Neutrophil (primary cell): ENCODE results near the gene CDC42BPG.
"Not testable (repeated sequence)": the region's sequence is repeated elsewhere in the genome, so short reads cannot be mapped to it uniquely, and the experiment has no call there.

Experiments used
- H3K27ac ChIP-seq: fragments of 200-600 bp; sonication (generic); 2 replicates; pipeline ENCODE4 v1.5.1; 2016; ENCODE audit warnings: mild to moderate bottlenecking, moderate library complexity
- H3K27me3 ChIP-seq: fragments of 200-600 bp; sonication (generic); 2 replicates; pipeline ENCODE4 v1.6.0; 2016; ENCODE audit warnings: mild to moderate bottlenecking
- H3K36me3 ChIP-seq: fragments of 200-600 bp; sonication (generic); 2 replicates; pipeline ENCODE4 v1.5.1; 2017
- H3K4me1 ChIP-seq, 2 experiments: fragments of 200-600 bp in 1 of 2; sonication (generic) in 1 of 2; 1 replicate in 1 of 2; 2 replicates in 1 of 2; pipeline versions ENCODE4 v1.5.1 to v1.6.1; 2013 to 2016; ENCODE audit warnings: low read depth in 1 of 2, low read length in 1 of 2, mild to moderate bottlenecking in 1 of 2, moderate library complexity in 1 of 2; ENCODE audit not compliant: control insufficient read depth in 1 of 2, insufficient read depth in 1 of 2
- H3K4me3 ChIP-seq, 2 experiments: fragments of 200-600 bp in 1 of 2; sonication (generic) in 1 of 2; 1 replicate in 1 of 2; 2 replicates in 1 of 2; pipeline ENCODE4 v1.5.1; 2013 to 2016; ENCODE audit warnings: low read depth in 1 of 2, low read length in 1 of 2, mild to moderate bottlenecking in 1 of 2, moderate library complexity in 1 of 2
- H3K9me3 ChIP-seq: fragments of 200-600 bp; sonication (generic); 2 replicates; pipeline ENCODE4 v1.5.1; 2016
- TF ChIP-seq, protein P1 (sequence below): fragments of 200-600 bp; sonication (generic); IDR thresholded peaks from 2 replicates; pipeline ENCODE4 v1.5.1; 2016; ENCODE audit warnings: antibody characterized with exemption

The CDC42BPG gene

DNA sequence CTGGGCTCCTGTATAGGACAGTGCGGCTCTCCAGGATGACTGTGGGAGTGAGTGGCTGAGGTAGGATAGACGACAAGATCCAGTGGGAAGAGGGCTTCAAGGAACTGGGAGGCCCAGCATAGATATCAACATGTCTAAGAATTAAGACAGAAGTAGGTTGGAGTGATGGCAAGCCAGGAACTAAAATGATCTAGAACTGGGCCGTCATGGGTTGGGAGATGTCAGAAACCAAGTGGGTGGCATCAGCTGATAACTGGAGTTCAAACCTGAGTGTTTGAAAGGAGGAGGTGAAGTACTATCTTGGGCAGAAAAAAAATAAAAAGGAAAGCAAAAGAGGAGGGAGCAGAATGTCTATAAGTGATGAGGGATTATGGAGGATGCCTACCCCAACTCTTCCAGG is 27.0 kb downstream of the CDC42BPG start:
- Histone ChIP-seq H3K36me3 (no peaks in the 10 kb centered on the region), H3K4me1 (no peaks in the 10 kb centered on the region), H3K27ac (no peak overlapping the region), H3K27me3 (no peaks in the 10 kb centered on the region), H3K9me3 (no peaks in the 10 kb centered on the region), H3K4me3 (no peak overlapping the region)
- TF ChIP-seq, protein P1, sequence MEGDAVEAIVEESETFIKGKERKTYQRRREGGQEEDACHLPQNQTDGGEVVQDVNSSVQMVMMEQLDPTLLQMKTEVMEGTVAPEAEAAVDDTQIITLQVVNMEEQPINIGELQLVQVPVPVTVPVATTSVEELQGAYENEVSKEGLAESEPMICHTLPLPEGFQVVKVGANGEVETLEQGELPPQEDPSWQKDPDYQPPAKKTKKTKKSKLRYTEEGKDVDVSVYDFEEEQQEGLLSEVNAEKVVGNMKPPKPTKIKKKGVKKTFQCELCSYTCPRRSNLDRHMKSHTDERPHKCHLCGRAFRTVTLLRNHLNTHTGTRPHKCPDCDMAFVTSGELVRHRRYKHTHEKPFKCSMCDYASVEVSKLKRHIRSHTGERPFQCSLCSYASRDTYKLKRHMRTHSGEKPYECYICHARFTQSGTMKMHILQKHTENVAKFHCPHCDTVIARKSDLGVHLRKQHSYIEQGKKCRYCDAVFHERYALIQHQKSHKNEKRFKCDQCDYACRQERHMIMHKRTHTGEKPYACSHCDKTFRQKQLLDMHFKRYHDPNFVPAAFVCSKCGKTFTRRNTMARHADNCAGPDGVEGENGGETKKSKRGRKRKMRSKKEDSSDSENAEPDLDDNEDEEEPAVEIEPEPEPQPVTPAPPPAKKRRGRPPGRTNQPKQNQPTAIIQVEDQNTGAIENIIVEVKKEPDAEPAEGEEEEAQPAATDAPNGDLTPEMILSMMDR = no peak

DNA sequence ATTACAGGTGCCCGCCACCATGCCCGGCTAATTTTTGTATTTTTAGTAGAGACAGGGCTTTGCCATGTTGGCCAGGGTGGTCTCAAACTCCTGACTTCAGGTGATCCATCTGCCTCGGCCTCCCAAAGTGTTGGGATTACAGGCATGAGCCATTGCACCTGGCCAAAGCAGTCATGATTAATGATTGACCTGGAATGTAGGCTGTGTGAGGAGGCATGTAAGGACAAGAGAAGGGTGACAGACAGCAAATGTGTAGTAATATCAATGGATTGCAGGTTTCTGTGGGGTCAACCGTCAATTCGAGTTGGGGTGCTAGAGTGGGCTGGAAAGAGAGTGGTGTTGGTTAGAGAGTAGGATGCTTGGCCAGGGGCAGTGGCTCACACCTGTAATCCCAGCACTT is 29.0 kb downstream of the CDC42BPG start:
- not testable (repeated sequence) for H3K9me3 ChIP-seq, H3K27me3 ChIP-seq, H3K4me3 ChIP-seq, H3K36me3 ChIP-seq, H3K4me1 ChIP-seq, H3K27ac ChIP-seq

DNA sequence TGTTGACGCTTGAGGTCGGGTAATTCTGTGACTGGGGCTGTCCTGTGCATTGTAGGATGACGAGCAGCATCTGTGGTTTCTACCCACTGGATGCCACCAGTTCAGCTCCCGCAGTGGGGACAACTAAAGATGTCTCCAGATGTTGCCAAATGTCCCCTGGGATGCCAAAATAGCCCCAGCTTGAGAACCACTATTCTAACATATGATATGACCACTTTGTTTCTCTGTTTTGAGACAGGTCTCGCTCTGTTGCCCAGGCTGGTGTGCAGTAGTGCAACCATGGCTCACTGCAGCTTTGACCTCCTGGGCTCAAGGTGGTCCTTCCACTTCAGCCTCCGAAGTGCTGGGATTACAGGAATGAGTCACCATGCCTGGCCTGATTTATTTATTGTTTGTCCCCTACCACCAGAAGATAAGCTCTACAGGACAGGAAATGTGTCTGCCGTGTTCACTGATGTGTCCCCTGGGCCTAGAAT is 29.7 kb downstream of the CDC42BPG start:
- H3K36me3 ChIP-seq = no peaks in the 10 kb centered on the region
- H3K4me3 ChIP-seq = no peak overlapping the region
- H3K9me3 ChIP-seq = no peaks in the 10 kb centered on the region
- no peaks in the 10 kb centered on the region for H3K27me3 ChIP-seq
- TF ChIP-seq, protein P1 = no peak
- H3K27ac ChIP-seq = no peak overlapping the region
- peaks cover 5 to 8% of the 10 kb centered on the region in 2 experiments for H3K4me1 ChIP-seq

DNA sequence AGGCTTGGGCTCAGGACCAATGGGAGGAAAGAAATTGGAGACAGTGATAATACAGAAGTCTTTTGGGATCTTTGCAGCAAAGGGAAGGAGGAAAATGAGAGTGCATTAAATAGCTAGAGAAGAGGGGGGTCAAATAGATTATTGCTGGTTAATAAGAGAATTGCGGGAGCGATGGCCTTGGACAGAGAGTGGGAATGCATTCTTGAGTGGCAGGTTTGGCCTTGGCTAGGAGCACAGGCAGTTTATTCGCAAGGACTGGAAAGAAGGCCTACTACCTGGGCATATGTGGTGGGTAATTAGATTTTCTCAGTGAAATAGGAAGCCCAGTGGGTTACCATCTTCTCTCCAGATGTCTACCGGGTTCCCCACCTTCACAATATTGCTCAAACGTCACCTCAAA is 30.6 kb downstream of the CDC42BPG start:
- no peak overlapping the region for H3K4me3 ChIP-seq
- TF ChIP-seq, protein P1 = no peak
- no peaks in the 10 kb centered on the region for H3K27me3 ChIP-seq
- peaks cover 14% of the 10 kb centered on the region in 2 experiments for H3K4me1 ChIP-seq
- H3K36me3 ChIP-seq = no peaks in the 10 kb centered on the region
- H3K27ac ChIP-seq = no peak overlapping the region
- no peaks in the 10 kb centered on the region for H3K9me3 ChIP-seq

DNA sequence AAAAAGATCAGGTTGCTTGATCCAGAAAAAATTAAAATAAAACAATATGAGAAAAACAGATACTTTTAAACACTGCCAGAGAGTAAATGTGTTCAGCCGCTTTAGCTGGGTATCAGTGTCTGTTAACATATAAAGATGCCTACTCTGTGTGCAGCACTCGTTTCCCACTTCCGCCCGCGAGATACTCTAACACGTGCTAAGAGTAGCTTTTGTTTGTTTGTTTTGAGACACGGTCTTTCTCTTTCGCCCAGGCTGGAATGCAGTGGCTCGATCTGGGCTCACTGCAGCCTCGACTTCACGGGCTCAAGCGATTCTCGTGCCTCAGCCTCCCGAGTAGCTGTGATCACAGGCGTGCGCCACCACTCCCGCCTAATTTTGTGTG is 33.6 kb downstream of the CDC42BPG start:
- H3K4me3 ChIP-seq = peak overlapping the region; percentile 65 to 79
- no peaks in the 10 kb centered on the region for H3K27me3 ChIP-seq
- peaks cover 14% of the 10 kb centered on the region in 2 experiments for H3K4me1 ChIP-seq
- H3K27ac ChIP-seq = no peak overlapping the region
- no peaks in the 10 kb centered on the region for H3K36me3 ChIP-seq
- H3K9me3 ChIP-seq = no peaks in the 10 kb centered on the region
- TF ChIP-seq, protein P1 = no peak

DNA sequence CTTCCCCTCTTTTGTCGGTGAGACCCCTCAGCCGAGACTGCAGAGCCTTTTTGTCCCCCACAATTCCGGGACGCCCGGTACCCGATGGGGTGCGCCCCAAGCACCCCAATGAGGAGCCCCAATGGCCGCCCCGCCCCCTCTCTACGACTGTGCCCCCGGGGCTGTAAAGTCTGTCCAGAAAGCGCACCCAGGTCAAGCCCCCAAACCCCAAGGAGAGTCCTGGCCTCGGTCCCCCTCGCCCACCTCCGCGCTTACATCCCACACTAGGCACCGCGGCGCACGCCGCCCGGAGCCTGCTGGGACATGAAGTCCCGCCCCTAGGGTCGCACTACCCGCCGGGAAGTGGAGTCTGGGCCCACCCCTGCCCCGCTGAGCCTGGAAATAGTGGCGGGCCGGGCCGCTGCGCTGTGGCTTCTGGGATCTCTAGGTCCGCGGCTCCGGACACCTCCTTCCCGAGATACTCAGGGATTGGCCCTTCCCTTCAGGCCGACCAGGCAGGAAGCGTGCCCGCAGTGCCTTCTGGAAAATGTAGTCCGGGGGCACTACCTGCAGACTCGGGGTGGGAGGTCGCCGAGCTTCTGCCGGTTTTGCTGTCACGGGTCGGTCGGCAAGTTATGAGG is 34.1 kb downstream of the CDC42BPG start, which contains the start of gene MEN1:
Gene MEN1, minus strand, starts transcription at position 281 of the 620 bp plus-strand sequence. CDS start 442 bp downstream, outside the sequence.
- Histone ChIP-seq H3K4me1 (peaks cover 14% of the 10 kb centered on the region in 2 experiments), H3K9me3 (no peaks in the 10 kb centered on the region), H3K27me3 (no peaks in the 10 kb centered on the region), H3K36me3 (no peaks in the 10 kb centered on the region), H3K4me3 (peak within 1 kb of the TSS; percentile 65 to 79), H3K27ac (peak within 1 kb of the TSS; percentile 37)
- TF ChIP-seq, protein P1 = no peak
